Osteoblast (primary cell): ENCODE measurements around the gene MACROD2. TPM values are rescaled to one million over a fixed set of nuclear protein-coding genes. Genes with fewer than 3 reads are reported as not detected.

Experiments used
- DNase-seq: peaks from one replicate; pipeline ENCODE4 v3.0.0; 2011; ENCODE audit warnings: low spot score, mixed read lengths; ENCODE audit not compliant: insufficient read length; ENCODE audit errors: missing footprints
- H2AFZ ChIP-seq: 2 replicates; pipeline ENCODE4 v1.6.0; 2011; ENCODE audit warnings: mild to moderate bottlenecking, low read length
- H3K27ac ChIP-seq: 2 replicates; pipeline ENCODE4 v1.5.1; 2011; ENCODE audit warnings: mild to moderate bottlenecking, low read depth, low read length, moderate library complexity
- H3K27me3 ChIP-seq: 2 replicates; pipeline ENCODE4 v1.6.0; 2012; ENCODE audit warnings: mild to moderate bottlenecking, control low read depth, inconsistent platforms, low read length, moderate library complexity; ENCODE audit not compliant: insufficient read depth
- H3K36me3 ChIP-seq: 2 replicates; pipeline ENCODE4 v1.5.1; 2011; ENCODE audit warnings: mild to moderate bottlenecking, low read length, control low read depth, moderate library complexity; ENCODE audit not compliant: insufficient read depth
- H3K4me1 ChIP-seq: 2 replicates; pipeline ENCODE4 v1.5.1; 2011; ENCODE audit warnings: mild to moderate bottlenecking, low read length, control low read depth, moderate library complexity; ENCODE audit not compliant: insufficient read depth
- H3K4me2 ChIP-seq: 2 replicates; pipeline ENCODE4 v1.6.0; 2011; ENCODE audit warnings: mild to moderate bottlenecking, low read length; ENCODE audit not compliant: insufficient read depth
- H3K4me3 ChIP-seq: fragments of 200-600 bp; sonication (generic); 3 replicates; pipeline ENCODE4 v1.5.1; 2012; ENCODE audit warnings: mild to moderate bottlenecking, low read length, inconsistent platforms; ENCODE audit not compliant: insufficient read depth
- H3K79me2 ChIP-seq: 2 replicates; pipeline ENCODE4 v1.6.0; 2012; ENCODE audit warnings: mild to moderate bottlenecking, low read length, control low read depth, inconsistent platforms; ENCODE audit not compliant: insufficient read depth
- H3K9me3 ChIP-seq: 2 replicates; pipeline ENCODE4 v1.5.1; 2011; ENCODE audit warnings: low read depth, low read length, control low read depth
- H4K20me1 ChIP-seq: 2 replicates; pipeline ENCODE4 v1.6.0; 2012; ENCODE audit warnings: mild to moderate bottlenecking, low read length, control low read depth; ENCODE audit not compliant: insufficient read depth
- total RNA-seq: library from RNA; depleted of rRNA; stranded (reverse); fragments of >200 nt; gene quantifications from 2 replicates; pipeline ENCODE4 v1.2.3, GENCODE V29; 2012
- TF ChIP-seq, protein P1 (sequence below): IDR thresholded peaks from 2 replicates; pipeline ENCODE4 v1.5.1; 2011; ENCODE audit warnings: mild to moderate bottlenecking, low read depth, low read length, moderate library complexity; ENCODE audit errors: extremely low read depth

Gene MACROD2
- total RNA-seq, 1 donor: 4.0 TPM

DNA sequence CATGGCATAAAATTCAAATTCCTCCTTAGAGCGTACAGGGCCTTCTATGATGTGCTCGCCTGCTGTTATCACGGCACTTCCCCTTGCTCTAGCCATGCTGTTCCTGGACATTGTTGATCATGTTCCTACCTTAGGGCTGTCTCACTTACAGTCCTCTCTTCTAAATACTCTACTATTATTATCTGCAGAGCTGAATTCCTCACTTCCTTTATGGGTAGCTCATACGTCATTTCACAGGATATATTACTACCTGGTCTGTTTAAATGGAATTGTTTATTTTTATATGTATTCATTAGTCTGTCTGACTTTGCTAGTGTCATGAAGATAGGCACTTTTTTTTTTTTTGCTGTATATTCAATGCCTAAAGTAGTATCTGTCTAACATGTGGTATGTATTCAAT, 436.8 kb downstream of the MACROD2 start:
- TF ChIP-seq, protein P1, sequence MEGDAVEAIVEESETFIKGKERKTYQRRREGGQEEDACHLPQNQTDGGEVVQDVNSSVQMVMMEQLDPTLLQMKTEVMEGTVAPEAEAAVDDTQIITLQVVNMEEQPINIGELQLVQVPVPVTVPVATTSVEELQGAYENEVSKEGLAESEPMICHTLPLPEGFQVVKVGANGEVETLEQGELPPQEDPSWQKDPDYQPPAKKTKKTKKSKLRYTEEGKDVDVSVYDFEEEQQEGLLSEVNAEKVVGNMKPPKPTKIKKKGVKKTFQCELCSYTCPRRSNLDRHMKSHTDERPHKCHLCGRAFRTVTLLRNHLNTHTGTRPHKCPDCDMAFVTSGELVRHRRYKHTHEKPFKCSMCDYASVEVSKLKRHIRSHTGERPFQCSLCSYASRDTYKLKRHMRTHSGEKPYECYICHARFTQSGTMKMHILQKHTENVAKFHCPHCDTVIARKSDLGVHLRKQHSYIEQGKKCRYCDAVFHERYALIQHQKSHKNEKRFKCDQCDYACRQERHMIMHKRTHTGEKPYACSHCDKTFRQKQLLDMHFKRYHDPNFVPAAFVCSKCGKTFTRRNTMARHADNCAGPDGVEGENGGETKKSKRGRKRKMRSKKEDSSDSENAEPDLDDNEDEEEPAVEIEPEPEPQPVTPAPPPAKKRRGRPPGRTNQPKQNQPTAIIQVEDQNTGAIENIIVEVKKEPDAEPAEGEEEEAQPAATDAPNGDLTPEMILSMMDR: no peak
- Histone ChIP-seq H3K79me2 (no peaks in the 10 kb centered on the region), H3K27ac (no peak overlapping the region), H2AFZ (no peak overlapping the region), H3K27me3 (no peaks in the 10 kb centered on the region), H3K36me3 (no peaks in the 10 kb centered on the region), H4K20me1 (no peaks in the 10 kb centered on the region), H3K9me3 (no peaks in the 10 kb centered on the region), H3K4me2 (no peak overlapping the region), H3K4me1 (no peaks in the 10 kb centered on the region), H3K4me3 (no peak overlapping the region)
- DNase-seq: no peak

DNA sequence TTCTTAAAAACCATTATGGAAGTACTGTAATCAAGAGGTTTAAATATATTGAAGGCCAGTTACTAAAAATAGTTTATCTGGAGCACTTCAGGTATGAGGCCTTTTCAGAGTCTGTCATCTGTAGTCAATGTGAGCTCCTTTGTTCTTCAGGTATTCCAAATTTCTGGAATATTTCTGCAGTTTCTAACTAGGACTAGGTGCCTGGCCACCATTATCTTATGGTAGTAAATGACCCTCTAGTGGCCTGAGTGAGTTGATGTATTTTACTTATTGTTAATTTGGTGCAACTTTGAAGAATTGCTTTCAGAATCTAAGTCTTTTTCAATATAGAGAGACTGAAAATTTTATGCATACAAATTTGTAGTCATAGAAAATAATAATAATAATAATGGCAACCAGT, 437.3 kb downstream of the MACROD2 start:
- H3K79me2 ChIP-seq: no peaks in the 10 kb centered on the region
- H3K27me3 ChIP-seq: no peaks in the 10 kb centered on the region
- H3K27ac ChIP-seq: no peak overlapping the region
- no peaks in the 10 kb centered on the region for H3K4me1 ChIP-seq
- no peak for DNase-seq
- H3K9me3 ChIP-seq: no peaks in the 10 kb centered on the region
- no peak overlapping the region for H2AFZ ChIP-seq
- no peak overlapping the region for H3K4me2 ChIP-seq
- TF ChIP-seq, protein P1: no peak
- H3K4me3 ChIP-seq: no peak overlapping the region
- no peaks in the 10 kb centered on the region for H4K20me1 ChIP-seq
- H3K36me3 ChIP-seq: no peaks in the 10 kb centered on the region

DNA sequence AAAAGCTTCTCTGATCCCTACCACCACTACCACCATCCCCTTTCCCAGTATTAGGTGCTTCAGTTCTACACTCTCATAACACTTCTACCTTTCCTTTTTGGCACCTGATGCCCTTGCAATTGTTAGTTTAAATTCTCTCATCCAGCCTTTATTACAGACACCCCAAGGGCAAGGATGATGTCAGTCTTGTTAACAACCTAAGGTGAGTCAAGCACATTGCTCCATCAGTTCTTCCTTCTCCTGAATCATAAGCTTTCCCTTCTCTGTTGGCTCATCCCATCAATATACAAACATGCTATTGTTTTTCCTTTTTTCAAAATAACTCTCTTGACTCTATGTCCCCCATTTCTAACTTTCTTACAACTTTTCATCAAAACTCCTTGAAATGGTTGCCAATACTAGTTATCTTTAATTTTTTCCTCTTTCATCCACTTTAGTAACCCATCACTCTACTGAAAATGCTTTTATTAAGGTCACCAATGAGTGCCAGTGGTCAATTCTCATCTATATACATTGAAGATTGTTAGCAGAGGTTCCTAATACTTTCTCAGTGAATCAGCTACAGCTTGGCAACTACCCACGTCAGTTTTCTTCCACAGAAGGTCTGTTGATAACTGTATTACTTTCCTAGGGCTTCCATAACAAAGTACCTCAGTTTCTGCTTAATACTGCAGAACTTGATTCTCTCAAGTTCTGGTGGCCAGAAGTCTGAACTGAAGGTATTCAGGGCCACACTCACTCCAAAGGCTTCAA, 439.2 kb downstream of the MACROD2 start:
- H3K4me3 ChIP-seq: no peak overlapping the region
- H3K79me2 ChIP-seq: no peaks in the 10 kb centered on the region
- no peaks in the 10 kb centered on the region for H3K36me3 ChIP-seq
- H3K27me3 ChIP-seq: no peaks in the 10 kb centered on the region
- no peak for DNase-seq
- no peak overlapping the region for H3K4me2 ChIP-seq
- H3K4me1 ChIP-seq: no peaks in the 10 kb centered on the region
- no peak overlapping the region for H3K27ac ChIP-seq
- no peaks in the 10 kb centered on the region for H3K9me3 ChIP-seq
- H2AFZ ChIP-seq: no peak overlapping the region
- no peaks in the 10 kb centered on the region for H4K20me1 ChIP-seq
- TF ChIP-seq, protein P1: no peak

DNA sequence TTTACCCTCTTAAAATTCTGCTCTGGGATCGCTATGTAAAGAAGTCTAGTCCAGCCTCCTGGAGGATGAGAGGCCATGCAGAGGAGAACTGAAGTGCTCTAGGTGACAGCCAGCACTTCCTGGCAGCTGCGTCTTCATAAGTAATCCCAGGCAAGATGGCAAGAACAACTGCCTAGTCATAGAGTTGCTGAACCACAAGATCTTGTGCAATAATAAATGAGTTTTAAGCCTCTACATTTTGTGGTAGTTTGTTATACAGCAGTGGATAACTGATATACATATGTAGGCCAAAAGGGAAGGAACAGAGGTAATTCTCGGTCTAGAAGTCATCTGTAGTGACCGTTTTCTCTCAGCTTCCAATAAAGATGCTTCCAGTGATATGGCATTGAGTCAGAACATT, 445.9 kb downstream of the MACROD2 start:
- DNase-seq: no peak
- Histone ChIP-seq H3K4me2 (no peak overlapping the region), H3K36me3 (no peaks in the 10 kb centered on the region), H3K4me3 (no peak overlapping the region), H3K27me3 (no peaks in the 10 kb centered on the region), H3K9me3 (no peaks in the 10 kb centered on the region), H3K27ac (no peak overlapping the region), H3K4me1 (no peaks in the 10 kb centered on the region), H4K20me1 (no peaks in the 10 kb centered on the region), H3K79me2 (no peaks in the 10 kb centered on the region), H2AFZ (no peak overlapping the region)
- TF ChIP-seq, protein P1: no peak
